ENCODE measurements around the gene CCN2. TPM values are rescaled to one million over a fixed set of nuclear protein-coding genes. Genes with fewer than 3 reads are reported as not detected.

The CCN2 gene
- total and polyA plus RNA-seq, 5 donors from 2014 or later = not detected

DNA sequence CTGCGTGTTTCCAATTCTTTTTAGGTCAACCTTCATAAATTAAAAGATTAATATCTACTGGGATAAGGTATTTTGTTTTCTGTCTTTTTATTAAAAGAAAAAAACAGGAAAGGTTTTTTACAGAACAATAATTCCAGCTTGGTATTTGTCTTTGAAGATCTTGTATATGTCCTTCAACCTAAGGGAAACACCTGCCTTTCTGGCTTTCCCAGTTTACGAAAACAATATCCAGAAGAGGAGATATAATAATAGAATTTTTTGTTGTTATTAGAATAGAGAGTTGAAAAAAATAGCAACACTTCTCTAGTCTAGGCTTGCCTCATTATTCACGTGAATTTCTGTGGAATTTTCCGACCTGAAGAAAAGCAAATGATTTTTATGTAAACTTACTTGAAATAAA lies 37.9 kb upstream of the CCN2 start:
- Histone ChIP-seq H3K4me3 (ENCODE audit: low read depth, low read length) (no peak overlapping the region), H3K27me3 (ENCODE audit: control insufficient read depth, insufficient read depth, low read length) (no peaks in the 10 kb centered on the region), H3K27ac (ENCODE audit: insufficient read depth, low read length, poor library complexity, severe bottlenecking) (no peak overlapping the region), H3K36me3 (ENCODE audit: control insufficient read depth, insufficient read depth, low read length) (no peaks in the 10 kb centered on the region), H3K4me1 (ENCODE audit: control insufficient read depth, insufficient read depth, low read length, poor library complexity, severe bottlenecking) (no peaks in the 10 kb centered on the region), H3K9me3 (ENCODE audit: control insufficient read depth in 2 of 2, low read length in 2 of 2) (no peaks in the 10 kb centered on the region)
- Mint-ChIP-seq H3K27ac (no peak overlapping the region), H3K4me3 (no peak overlapping the region), H3K36me3 (no peaks in the 10 kb centered on the region), H3K9me3 (no peaks in the 10 kb centered on the region), H3K27me3 (no peaks in the 10 kb centered on the region), H3K4me1 (no peaks in the 10 kb centered on the region)
- ATAC-seq (ENCODE audit: low read depth in 2 of 2) (no peak), DNase-seq (no peak)

DNA sequence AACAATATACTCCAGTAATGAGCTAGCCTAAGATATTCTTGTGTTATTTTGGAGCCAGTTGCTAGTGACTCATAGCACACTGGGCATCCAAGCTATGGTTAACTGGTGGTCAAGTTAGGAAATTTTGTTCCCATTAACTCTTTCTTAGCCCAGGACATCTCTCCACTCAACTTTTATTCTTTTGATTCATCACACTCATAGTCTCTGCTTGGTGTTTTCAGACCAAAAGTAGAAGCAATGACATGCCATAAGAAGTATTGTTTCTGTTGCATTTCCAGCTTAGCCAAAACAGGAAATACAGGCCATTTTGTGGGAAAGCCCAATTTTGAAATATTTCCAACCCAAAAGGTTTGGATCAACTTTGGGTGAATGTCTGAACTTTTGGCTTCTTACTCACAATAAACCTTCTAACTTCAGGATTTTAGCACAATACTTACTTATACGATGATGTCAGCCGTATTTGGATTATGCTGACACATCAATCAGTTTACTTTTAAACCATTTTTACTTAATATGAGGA lies 31.6 kb upstream of the CCN2 start:
- Mint-ChIP-seq H3K9me3 (no peaks in the 10 kb centered on the region), H3K27ac (no peak overlapping the region), H3K27me3 (no peaks in the 10 kb centered on the region), H3K36me3 (no peaks in the 10 kb centered on the region), H3K4me1 (no peaks in the 10 kb centered on the region), H3K4me3 (no peak overlapping the region)
- Histone ChIP-seq H3K36me3 (ENCODE audit: control insufficient read depth, insufficient read depth, low read length) (no peaks in the 10 kb centered on the region), H3K9me3 (ENCODE audit: control insufficient read depth in 2 of 2, low read length in 2 of 2) (no peaks in the 10 kb centered on the region), H3K27ac (ENCODE audit: insufficient read depth, low read length, poor library complexity, severe bottlenecking) (no peak overlapping the region), H3K4me1 (ENCODE audit: control insufficient read depth, insufficient read depth, low read length, poor library complexity, severe bottlenecking) (no peaks in the 10 kb centered on the region), H3K27me3 (ENCODE audit: control insufficient read depth, insufficient read depth, low read length) (no peaks in the 10 kb centered on the region), H3K4me3 (ENCODE audit: low read depth, low read length) (no peak overlapping the region)
- DNase-seq = no peak
- no peak for ATAC-seq (ENCODE audit: low read depth in 2 of 2)

DNA sequence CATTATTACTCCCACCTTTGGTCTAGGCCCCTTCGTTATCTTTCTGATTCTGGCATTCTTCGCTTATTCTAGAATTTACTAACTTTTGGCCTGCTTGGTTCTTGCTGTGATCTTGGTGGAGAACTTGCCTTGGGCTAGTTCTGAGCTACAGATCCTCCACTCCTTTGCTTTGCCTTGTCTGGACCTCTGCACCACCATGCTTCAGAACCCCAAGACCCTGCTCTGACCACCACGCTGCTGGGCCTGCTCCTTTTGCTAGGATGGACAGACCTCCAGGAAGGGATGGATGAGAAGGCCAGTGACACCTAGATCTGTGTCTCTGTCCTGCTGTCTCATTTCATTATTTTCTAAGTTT lies 30.4 kb upstream of the CCN2 start:
- Mint-ChIP-seq H3K27ac (no peak overlapping the region), H3K9me3 (no peaks in the 10 kb centered on the region)
- no peak for DNase-seq

DNA sequence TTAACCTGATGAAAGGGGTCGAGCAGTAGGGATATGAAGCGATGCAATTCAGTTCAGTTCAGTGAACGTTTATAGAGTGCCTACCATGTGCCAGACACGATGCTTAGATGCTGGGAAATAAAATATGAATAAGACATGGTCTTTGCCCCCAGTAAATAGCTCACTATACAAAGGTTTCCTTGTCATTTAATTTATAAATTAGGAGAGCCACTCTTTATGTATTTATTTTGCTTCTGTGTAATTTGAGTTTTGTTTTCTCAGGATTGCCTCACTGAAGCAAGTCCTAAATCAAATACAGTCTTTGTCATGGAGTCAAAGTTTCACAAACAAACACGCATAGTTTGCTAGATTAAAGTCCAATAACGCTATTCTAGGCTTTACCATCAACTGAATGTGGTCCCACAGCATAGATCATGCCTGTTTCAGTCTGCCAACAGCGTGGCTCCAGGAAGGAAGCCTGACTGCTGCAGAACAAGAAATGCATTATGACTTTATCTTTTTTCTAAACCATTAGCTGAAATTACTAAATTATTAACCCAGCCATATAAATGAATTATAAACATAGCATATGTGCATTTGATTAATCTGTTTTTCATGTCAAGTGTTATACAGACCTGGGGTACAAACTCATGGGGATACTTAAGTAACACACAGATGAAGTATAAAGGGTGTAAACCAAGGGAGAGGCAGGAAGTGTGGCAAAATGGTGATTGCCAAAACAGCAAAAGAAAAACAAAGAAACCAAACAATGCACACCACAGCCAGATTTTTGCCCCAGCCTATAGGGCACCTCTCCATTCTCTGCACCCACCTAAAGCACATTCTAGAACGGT lies 29.8 kb upstream of the CCN2 start:
- H3K9me3 Mint-ChIP-seq = no peaks in the 10 kb centered on the region
- Histone ChIP-seq H3K9me3 (ENCODE audit: control insufficient read depth in 2 of 2, low read length in 2 of 2) (no peaks in the 10 kb centered on the region), H3K4me1 (ENCODE audit: control insufficient read depth, insufficient read depth, low read length, poor library complexity, severe bottlenecking) (no peaks in the 10 kb centered on the region), H3K27me3 (ENCODE audit: control insufficient read depth, insufficient read depth, low read length) (no peaks in the 10 kb centered on the region), H3K27ac (ENCODE audit: insufficient read depth, low read length, poor library complexity, severe bottlenecking) (no peak overlapping the region), H3K36me3 (ENCODE audit: control insufficient read depth, insufficient read depth, low read length) (no peaks in the 10 kb centered on the region), H3K4me3 (ENCODE audit: low read depth, low read length) (no peak overlapping the region)
- H3K27ac Mint-ChIP-seq = no peak overlapping the region
- no peak for DNase-seq
- H3K4me1 Mint-ChIP-seq = no peaks in the 10 kb centered on the region
- no peaks in the 10 kb centered on the region for H3K27me3 Mint-ChIP-seq
- no peak for ATAC-seq (ENCODE audit: low read depth in 2 of 2)
- H3K36me3 Mint-ChIP-seq = no peaks in the 10 kb centered on the region
- no peak overlapping the region for H3K4me3 Mint-ChIP-seq

More for the DNA sequence above, 30.4 kb upstream of the CCN2 start:
- Histone ChIP-seq H3K36me3 (ENCODE audit: control insufficient read depth, insufficient read depth, low read length) (no peaks in the 10 kb centered on the region), H3K4me3 (ENCODE audit: low read depth, low read length) (no peak overlapping the region), H3K27me3 (ENCODE audit: control insufficient read depth, insufficient read depth, low read length) (no peaks in the 10 kb centered on the region), H3K4me1 (ENCODE audit: control insufficient read depth, insufficient read depth, low read length, poor library complexity, severe bottlenecking) (no peaks in the 10 kb centered on the region), H3K27ac (ENCODE audit: insufficient read depth, low read length, poor library complexity, severe bottlenecking) (no peak overlapping the region), H3K9me3 (ENCODE audit: control insufficient read depth in 2 of 2, low read length in 2 of 2) (no peaks in the 10 kb centered on the region)
- no peak overlapping the region for H3K4me3 Mint-ChIP-seq
- no peaks in the 10 kb centered on the region for H3K4me1 Mint-ChIP-seq
- no peaks in the 10 kb centered on the region for H3K36me3 Mint-ChIP-seq
- ATAC-seq (ENCODE audit: low read depth in 2 of 2) = no peak
- H3K27me3 Mint-ChIP-seq = no peaks in the 10 kb centered on the region

DNA sequence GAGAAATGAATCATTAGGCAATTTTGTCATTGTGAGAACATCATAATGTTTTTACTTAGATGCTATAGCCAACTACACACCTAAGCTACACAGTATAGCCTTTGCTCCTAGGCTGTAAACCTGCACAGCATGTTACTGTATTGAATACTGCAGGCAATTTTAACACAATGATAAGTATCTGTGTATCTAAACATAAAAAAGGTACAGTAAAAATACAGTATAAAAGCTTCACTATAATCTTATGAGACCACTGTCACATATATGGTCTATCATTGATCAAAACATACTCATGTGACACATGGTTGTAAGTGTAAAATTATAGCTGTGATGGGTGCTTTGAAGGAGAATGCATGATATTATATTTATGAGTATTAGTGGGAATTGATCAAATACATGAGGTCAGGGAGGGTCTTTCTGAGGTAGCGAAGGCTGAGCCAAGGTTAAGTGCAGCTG lies 29.2 kb upstream of the CCN2 start:
- no peak overlapping the region for H3K4me3 Mint-ChIP-seq
- H3K9me3 Mint-ChIP-seq = peaks cover 0 to 4% (median 0%) of the 10 kb centered on the region in 7 donors
- Histone ChIP-seq H3K4me3 (ENCODE audit: low read depth, low read length) (no peak overlapping the region), H3K27me3 (ENCODE audit: control insufficient read depth, insufficient read depth, low read length) (no peaks in the 10 kb centered on the region), H3K4me1 (ENCODE audit: control insufficient read depth, insufficient read depth, low read length, poor library complexity, severe bottlenecking) (no peaks in the 10 kb centered on the region), H3K36me3 (ENCODE audit: control insufficient read depth, insufficient read depth, low read length) (no peaks in the 10 kb centered on the region), H3K9me3 (ENCODE audit: control insufficient read depth in 2 of 2, low read length in 2 of 2) (no peaks in the 10 kb centered on the region), H3K27ac (ENCODE audit: insufficient read depth, low read length, poor library complexity, severe bottlenecking) (no peak overlapping the region)
- H3K27me3 Mint-ChIP-seq = no peaks in the 10 kb centered on the region
- H3K27ac Mint-ChIP-seq = no peak overlapping the region
- no peaks in the 10 kb centered on the region for H3K4me1 Mint-ChIP-seq
- ATAC-seq (ENCODE audit: low read depth in 2 of 2) = no peak
- no peaks in the 10 kb centered on the region for H3K36me3 Mint-ChIP-seq
- no peak for DNase-seq

DNA sequence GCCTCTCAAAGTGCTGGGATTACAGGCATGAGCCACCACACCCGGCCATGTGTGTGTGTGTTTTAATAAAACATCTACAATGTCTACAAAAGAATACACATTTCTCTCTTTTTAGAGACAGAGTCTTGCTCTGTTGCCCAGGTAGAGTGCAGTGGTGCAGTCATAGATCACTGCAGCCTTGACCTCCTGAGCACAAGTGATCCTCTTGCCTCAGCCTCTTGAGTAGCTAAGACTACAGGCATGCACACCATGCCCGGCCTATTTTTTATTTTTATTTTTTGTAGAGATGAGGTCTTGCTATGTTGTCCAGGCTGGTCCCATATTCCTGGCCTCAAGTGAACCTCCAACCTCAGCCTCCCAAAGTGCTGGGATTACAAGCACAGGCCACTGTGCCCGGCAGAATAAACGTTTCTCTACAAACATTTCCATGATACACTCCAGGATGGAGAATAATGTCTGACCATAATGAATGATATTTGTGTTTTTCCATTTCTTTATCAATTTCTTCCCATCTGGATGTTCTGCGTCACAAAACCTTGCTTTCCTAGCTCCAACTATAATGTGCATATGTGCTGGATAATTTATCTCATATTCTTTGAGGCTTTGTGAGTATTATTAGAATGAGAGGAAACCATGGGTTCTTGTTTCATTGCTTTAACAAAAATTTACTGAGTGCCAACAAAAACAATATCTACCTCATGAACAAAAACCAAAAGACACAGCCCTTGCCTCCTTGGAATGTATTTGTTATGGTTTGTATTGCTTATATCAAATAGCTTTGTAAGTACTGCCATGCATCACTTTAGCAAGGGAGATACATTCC lies 28.6 kb upstream of the CCN2 start:
- Histone ChIP-seq H3K27me3 (ENCODE audit: control insufficient read depth, insufficient read depth, low read length) (no peaks in the 10 kb centered on the region), H3K36me3 (ENCODE audit: control insufficient read depth, insufficient read depth, low read length) (no peaks in the 10 kb centered on the region), H3K9me3 (ENCODE audit: control insufficient read depth in 2 of 2, low read length in 2 of 2) (no peaks in the 10 kb centered on the region), H3K27ac (ENCODE audit: insufficient read depth, low read length, poor library complexity, severe bottlenecking) (no peak overlapping the region), H3K4me1 (ENCODE audit: control insufficient read depth, insufficient read depth, low read length, poor library complexity, severe bottlenecking) (no peaks in the 10 kb centered on the region), H3K4me3 (ENCODE audit: low read depth, low read length) (no peak overlapping the region)
- H3K4me1 Mint-ChIP-seq = no peaks in the 10 kb centered on the region
- DNase-seq (no peak), ATAC-seq (ENCODE audit: low read depth in 2 of 2) (no peak)
- H3K36me3 Mint-ChIP-seq = no peaks in the 10 kb centered on the region
- no peak overlapping the region for H3K27ac Mint-ChIP-seq
- H3K4me3 Mint-ChIP-seq = no peak overlapping the region
- peaks cover 0 to 4% (median 0%) of the 10 kb centered on the region in 7 donors for H3K9me3 Mint-ChIP-seq
- H3K27me3 Mint-ChIP-seq = no peaks in the 10 kb centered on the region

DNA sequence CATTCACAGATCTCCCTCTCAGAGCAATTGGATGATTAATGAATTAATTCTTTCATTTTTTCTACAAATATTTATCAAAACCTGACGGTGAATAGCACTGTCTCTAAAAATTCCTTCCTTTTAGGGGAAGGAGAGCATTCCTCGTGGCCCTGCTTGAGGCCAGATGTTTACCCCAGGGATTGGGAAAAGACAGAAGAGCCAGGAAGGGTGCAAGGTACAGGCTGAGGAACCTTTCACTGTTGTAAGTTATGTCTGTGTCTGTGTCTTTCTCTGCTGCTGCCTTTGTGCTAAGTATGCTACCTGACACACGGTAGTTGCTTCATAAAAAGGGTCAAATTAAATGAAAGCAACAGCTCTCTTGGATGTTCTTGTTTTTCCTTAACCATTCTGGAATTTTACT lies 27.4 kb upstream of the CCN2 start:
- Mint-ChIP-seq H3K27ac (no peak overlapping the region), H3K36me3 (no peaks in the 10 kb centered on the region), H3K27me3 (no peaks in the 10 kb centered on the region), H3K4me3 (no peak overlapping the region), H3K9me3 (peaks cover 0 to 4% (median 0%) of the 10 kb centered on the region in 7 donors), H3K4me1 (no peaks in the 10 kb centered on the region)
- Histone ChIP-seq H3K9me3 (ENCODE audit: control insufficient read depth in 2 of 2, low read length in 2 of 2) (no peaks in the 10 kb centered on the region), H3K4me1 (ENCODE audit: control insufficient read depth, insufficient read depth, low read length, poor library complexity, severe bottlenecking) (no peaks in the 10 kb centered on the region), H3K4me3 (ENCODE audit: low read depth, low read length) (no peak overlapping the region), H3K27me3 (ENCODE audit: control insufficient read depth, insufficient read depth, low read length) (no peaks in the 10 kb centered on the region), H3K36me3 (ENCODE audit: control insufficient read depth, insufficient read depth, low read length) (no peaks in the 10 kb centered on the region), H3K27ac (ENCODE audit: insufficient read depth, low read length, poor library complexity, severe bottlenecking) (no peak overlapping the region)
- ATAC-seq (ENCODE audit: low read depth in 2 of 2) (no peak), DNase-seq (no peak)
